GM18507 (cell line): ENCODE data around the gene PCNX2.

Source experiments
- DNase-seq: peaks from one replicate; pipeline ENCODE4 v3.0.0; 2011; ENCODE audit warnings: low read depth; ENCODE audit not compliant: insufficient read length; ENCODE audit errors: extremely low spot score
- FAIRE-seq: peaks from 2 replicates; lab custom pipeline; 2011; peaks lifted over from hg19 to GRCh38; lab: Jason Lieb, UNC

PCNX2 gene

DNA sequence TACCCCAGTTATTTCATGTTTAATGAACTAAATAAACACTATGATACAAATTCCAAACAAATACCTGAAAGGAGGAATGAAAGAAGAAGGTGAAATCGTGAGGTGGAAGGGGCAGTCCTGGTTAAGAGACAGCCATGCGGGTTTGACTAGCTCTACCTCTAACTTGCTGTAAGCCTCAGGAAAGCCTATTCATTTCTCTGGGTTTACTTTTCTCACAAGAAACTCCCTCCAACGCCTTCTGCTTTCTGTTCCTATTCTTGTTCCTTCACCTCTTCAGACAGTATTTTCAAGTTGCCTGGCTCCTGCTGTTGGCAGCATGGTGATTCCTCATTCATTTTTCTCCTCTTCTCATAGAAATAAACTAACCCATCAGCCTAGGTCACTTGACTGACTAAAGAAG lies 252.7 kb downstream of the PCNX2 start:
- no peak for DNase-seq

DNA sequence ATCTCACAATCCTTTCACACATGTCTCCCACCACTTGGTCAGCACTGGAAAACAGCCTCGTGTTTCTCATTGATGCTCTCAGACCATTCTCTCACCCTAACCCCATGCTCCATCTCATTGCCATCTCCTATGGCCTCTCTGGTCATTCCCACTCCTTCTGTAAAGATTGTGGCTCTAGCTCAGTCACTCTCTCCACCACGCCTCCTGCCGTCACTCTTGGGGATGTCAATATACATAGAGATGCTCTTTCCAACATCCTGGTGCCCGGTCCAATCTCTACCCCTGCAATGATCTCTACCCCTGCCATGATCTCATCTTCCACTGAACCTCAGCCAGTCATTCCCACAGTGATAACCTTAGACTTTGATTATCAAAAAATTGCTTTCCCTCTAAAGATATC lies 255.0 kb downstream of the PCNX2 start:
- DNase-seq (no peak), FAIRE-seq (no peak)

More for the DNA sequence above, 252.7 kb downstream of the PCNX2 start:
- FAIRE-seq: no peak

DNA sequence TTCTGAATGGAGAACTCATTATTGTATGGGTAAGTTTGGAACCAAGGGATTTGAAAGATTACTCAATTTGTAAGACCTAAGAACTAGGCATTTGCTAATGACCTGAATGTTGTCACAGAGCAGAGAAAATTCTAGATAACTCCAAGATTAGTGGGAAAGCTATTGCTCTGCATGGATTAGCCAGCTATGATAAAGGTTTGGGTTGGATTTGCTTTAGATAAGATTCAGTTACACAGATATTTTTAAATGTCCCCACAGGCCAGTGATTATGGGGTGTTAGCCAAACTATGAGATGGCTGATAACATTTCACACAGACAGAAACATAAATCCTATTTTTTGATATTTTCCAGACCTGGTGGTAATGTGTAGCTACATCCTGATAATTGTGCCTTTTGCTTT lies 256.9 kb downstream of the PCNX2 start:
- DNase-seq: no peak
- FAIRE-seq: no peak

DNA sequence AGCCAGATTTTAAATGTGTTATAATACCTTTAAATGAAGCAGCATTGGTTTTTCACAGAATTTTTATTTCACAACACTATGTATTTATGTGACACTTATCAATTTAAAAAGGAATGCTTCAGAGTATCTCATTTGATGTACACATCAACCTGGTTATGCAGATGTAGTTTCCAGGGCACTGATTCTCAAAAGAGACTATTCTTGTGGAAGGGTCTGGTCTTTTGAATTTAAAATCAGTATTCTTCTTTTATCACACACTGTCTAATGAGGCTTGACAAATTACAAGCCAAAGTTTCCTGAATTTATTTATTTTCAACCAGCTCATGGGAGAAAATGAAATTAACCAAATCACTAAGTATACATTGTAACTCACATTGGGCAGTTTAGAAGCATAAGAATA lies 257.7 kb downstream of the PCNX2 start:
- FAIRE-seq (no peak), DNase-seq (no peak)

DNA sequence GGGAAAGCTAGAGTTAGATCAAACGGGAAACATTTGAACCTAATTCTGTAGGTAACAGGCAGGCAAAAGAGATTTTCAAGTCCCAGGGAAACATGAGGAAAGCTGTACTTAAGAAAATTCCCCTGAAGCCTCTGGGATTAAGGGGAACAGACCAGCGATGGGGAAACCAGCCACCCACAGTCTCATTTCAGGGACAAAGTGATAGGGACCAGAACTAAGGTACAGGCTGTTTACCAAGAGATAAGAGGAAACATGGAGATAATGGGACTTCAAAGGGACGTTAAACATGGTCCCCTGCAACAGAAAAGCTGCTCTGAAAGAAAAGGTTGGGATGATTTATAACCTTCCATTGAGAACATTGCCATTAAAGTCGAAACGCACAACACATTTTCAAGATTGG lies 260.7 kb downstream of the PCNX2 start:
- FAIRE-seq (no peak), DNase-seq (no peak)

DNA sequence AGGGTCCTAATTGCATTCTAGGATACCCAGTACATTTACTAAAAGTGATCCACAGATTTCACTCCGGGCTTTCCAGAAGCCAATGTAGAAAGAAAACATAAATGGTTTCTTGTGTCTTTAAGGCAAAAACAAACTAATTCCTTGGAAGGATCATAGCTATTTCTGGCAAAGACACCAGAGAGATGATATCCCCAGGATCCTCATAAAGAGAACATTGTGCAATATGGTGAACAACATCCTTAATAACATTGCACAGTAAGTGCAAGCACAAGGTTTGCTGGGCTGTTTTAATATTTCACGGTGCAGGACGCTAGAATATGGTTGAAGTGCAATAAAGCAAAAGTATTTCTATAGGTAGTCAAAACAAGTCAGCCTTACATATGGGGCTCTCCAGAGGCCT lies 262.2 kb downstream of the PCNX2 start:
- DNase-seq: no peak
- FAIRE-seq: no peak

DNA sequence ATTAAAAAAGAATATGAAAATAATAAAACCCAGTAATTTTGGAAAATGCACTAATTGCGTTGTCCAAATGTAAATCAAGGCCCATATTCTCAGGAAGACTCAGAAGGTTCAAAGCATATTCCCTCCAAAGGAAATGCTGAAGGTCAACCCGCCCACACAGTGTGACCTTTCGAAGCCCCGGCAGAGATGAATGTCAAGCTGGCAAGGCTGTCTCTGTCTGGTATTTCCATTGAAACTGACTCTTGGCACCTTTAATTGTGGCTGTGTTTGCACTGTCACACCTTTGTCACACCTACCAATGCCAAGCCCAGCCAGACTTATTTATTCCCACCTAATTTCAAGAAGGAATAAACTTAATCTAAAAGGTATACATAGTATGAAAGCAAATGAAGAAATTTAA lies 262.6 kb downstream of the PCNX2 start:
- FAIRE-seq: no peak
- no peak for DNase-seq

DNA sequence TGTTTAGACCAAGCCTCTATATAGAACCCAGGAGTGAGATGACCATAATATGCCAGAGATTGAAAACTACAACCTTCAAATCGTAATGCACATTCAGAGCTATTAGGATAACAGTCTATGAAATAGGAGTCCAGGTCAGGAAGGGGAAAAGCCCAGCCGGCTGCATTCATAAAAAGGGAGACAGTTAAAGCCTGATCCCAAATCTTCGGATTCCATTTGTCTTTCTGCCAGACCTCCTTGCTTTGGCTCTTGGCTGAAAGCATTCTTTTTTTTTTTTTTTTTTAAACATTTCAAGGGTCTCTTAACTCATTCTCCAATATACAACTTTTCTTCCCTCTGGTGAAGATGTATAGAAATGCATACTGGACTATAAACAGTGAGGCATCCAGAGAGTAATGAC lies 264.0 kb downstream of the PCNX2 start:
- no peak for DNase-seq
- FAIRE-seq: no peak

DNA sequence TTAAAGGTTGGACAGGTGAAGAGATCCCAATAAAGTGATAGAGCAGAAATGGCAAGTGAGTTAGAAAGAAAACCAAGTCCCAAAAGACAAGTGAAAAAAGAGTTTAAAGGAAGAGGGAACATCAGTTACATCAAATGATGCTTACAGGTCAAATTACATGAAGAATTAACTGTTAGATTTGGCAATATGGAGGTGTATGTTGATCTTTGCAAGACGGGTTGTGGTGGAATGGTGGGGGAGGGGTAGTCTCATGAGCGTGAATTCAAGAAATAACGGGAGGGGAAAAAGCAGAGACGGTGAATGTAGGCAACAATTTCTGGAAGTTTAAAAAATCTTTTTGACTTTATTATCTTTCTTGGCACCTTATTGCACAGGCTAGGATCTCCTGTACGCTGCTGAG lies 268.5 kb downstream of the PCNX2 start:
- DNase-seq: no peak
- FAIRE-seq: no peak

DNA sequence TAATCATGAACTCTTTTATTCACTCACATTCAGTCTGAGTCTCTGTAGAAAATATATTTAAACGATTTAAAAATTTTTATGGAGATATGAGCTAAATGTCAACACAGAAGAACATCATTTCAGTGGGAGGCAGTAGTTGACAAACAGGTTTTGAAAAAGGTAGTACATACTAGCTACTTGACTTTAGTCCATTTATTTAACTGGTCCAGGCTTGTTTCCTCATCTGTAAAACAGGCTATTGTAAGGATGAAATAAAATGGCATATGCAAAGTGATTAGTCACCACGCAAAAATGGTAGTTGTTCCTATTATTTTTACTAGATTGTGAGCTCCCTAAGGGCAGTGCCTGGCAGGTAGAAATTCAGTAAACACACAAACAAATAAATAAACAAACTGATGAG lies 270.0 kb downstream of the PCNX2 start:
- FAIRE-seq: no peak
- DNase-seq: no peak

DNA sequence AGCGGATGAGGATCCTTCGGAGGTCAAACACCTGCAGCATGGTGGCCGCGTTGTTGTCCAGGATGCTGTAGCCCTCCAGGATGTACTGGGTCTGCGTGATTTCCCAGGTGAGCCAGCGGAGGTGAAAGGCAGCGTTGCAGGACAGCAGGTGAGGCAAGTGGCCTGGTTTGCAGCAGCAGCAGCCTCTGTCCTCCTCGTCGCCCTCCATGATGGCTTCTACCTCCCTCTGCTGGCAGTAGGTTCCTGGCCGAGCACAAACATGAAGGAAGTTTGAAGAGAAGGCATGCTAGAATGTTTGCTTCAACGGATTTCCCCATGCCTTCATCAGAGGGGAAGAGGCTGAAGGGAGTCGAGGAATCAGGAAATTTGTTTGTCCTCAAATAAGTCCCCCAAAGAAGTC lies 270.4 kb downstream of the PCNX2 start:
- DNase-seq (no peak), FAIRE-seq (no peak)

DNA sequence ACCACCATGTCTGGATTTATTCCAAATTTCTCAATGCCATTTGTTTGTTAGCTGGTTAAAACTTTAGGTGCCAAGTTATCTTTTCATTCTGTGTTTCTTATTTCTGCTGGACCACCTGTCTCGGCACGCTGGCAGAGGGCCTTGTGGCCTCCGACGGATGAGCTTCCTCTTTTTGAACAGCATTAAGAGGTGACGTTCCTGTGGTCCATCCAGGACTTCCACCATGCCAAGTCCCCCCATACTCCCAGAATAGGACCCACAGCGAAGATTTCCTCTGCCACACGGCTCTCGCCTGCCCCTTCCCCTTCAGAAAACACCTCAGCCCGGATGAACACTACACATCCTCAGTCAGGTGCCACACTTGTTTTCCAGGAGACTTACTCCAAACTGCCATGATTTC lies 271.3 kb downstream of the PCNX2 start:
- no peak for FAIRE-seq
- DNase-seq: no peak

DNA sequence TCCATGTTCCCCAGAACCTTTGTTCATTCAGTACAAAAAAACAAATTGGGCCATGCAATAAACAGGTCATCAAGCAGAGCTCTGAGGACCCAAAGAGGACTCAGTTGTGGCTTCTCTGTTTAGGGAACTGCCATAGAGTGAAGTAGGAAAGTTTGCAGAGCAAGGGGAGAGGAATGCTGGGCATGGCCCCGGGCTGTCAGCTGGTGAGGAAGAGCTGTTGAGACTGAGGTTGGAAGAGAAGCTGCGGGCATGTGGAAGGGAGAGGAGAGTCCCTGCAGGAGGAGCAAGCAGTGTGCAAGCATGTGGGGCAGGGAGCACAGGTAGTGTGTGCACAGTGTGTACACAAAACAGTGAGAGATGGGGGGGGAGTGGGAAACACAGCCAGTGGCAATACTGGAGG lies 273.3 kb downstream of the PCNX2 start:
- DNase-seq: no peak
- FAIRE-seq: no peak

DNA sequence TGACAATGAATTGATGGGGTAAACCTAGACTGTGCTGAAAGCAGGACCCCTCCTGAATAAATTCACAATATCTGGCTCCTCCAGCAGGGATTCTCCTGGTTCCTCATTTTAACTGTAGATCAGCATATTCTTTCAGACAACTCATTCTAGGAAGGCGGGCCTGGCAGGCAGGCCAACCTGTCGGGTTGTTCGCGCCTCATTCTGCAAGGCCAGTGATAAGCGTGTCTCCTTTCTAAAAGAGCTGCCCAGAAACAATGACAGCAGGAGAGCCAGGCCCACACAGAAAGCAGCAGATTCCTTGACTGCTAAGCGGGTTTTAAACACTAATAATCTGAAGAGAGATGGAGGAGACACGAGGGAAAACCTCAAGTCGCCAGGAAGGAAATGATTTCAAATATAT lies 275.1 kb downstream of the PCNX2 start:
- DNase-seq (no peak), FAIRE-seq (no peak)

DNA sequence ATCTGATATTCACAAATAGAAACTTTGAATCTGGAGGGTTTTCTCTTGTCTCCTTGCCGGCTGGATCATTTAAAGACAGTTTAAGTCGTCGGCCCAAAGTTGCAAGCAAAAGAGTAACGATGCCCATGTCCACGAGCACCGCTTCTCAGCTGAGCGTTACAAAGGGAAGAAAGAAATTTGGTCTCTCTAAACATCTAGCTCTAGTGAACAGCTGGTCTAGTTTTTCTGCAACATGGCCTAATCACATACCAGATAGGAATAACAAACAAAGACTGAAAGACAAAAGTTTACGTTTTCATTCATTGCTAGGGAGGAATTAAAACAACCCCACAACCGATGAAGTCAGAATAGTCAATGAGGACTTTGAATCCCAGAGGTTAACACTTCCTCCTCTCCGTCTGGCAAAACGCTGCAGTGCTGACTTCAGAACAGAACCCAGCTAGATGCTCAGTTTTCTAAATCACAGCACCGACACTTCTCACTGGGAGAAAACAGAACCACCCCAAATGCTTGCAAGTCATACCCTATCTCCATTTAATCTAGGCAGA lies 275.7 kb downstream of the PCNX2 start:
- DNase-seq (no peak), FAIRE-seq (no peak)

DNA sequence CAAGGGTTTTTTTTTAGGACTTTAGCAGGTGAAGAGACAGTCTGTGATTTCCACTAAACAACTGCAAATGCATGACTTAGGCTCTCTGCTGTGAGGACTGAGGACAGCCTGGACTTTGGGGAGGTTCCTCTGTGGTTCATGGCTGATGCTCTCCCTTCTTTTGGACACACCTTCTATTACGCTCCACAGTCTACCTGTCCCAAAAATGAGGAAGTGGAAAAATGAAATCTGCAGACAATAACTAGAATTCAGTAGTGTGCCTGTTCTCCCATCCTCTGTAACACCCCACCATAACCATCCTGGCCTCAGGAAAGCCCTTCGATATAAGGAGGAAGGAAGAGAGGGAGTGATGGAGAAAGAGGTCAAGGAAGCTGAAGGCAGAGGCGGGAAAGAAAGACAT lies 276.4 kb downstream of the PCNX2 start:
- DNase-seq: no peak
- no peak for FAIRE-seq

DNA sequence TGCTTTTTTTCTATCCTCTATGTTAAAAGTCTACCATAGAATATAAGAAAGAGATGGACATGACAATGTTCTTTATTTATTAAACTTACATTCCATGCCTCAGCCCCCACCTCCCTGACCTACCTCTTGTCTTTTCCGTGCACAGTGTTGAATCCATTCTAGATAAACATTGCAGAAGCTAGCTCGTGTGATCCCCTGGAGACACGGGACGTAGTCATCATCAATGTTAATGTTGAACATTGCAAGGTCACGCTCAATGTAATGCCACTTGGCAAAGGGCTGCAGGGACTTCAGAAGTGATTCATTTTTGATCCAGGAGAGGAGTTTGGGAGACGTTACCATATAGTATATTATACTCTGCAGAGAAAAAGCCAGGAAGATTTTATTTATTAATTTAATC lies 278.7 kb downstream of the PCNX2 start:
- FAIRE-seq (no peak), DNase-seq (no peak)

DNA sequence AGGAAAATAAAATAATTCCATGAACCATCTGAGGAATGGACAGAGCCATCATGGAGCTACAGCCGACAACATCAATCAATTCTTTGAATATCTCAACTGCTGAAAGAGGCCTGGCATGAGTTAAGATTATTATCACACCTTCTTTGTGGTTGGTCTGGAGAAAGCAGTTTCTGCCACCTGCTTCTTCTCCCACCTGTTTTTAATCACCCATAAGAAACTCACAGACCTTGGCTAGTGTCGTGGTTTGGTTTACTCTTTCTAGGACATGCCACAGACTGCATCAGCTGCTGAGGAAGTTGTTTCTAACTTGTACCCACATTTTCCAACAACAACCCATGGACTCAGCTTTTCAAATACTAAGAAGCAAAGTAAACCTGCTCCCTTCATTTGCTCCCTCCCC lies 279.6 kb downstream of the PCNX2 start:
- FAIRE-seq (no peak), DNase-seq (no peak)

DNA sequence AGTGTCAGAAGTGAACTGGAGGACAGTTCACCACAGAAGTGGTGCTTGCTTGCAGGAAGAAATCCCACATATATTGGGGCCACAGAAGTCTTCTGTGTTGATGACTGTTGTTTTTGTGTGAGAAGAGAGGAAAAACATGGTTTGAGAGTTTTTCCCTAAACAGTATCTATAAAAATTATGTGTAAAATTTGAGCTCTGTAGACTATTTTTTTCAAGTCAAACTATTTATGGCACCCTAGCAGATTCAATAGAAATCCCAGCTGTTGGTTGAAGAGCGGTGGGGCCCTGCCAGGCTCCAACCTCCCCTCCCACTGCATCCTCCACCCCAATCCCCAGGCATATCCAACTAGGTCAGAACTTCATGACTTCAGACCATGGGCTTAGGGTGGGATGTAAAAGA lies 283.5 kb downstream of the PCNX2 start:
- FAIRE-seq (no peak), DNase-seq (no peak)

DNA sequence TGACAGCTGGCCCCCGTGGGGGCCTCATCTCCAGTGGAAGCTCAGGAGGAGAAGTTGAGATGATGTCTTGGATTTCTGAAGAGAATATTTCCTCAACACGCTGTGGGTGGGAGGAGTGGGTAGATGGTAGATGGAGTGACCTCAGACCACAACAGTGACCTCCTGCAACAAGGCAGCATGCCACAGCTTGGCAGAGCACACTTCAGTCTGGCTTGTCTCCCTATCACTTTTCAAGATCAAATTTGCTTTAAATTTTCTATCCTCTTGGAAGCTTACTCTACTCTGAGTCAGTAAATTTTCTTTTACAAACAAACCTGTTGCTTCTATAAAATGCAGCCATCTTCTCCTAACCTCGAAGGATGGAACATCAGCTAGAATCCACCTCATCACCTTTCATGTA lies 285.4 kb downstream of the PCNX2 start:
- no peak for FAIRE-seq
- DNase-seq: no peak

DNA sequence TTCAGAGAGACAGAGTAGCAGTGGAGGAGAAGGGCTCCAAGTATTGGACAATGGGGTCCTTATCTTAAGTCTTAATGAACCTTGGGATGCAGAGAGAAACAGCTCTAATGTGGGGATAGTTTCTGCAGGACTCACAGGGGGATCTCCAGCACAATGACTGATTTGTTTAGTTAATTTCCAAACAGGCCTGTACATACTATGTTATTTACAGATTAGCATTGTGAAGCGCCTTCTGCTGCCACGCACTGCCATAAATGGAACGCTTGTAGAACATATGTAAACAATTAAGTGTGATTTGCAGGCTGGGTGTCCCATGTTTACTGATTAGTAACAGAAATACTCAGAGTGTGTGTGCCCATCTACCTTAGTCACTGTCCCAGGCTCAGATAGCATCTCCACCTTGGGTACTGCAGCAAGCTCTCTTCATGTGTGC lies 289.0 kb downstream of the PCNX2 start:
- DNase-seq (no peak), FAIRE-seq (no peak)

DNA sequence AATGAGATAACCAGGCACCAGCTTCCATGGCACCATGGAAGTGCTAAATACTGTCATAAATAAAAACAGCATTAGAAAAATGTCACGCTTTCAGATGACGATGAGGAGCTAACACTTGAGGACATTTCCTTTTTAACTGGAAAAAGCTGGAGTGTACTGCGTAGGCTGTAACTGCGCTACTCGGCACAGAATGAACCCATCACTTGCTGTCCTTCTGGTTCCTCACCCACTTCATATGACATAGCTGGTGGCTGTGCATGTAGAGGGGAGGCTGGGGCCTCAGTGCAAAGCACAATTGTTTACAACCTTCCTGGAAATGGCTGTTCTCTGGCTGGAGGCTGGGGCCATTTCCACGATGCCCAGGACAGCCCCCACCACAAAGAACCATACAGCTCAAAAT lies 289.4 kb downstream of the PCNX2 start:
- DNase-seq (no peak), FAIRE-seq (no peak)
